NCI-H1417 treated with DMSO at 0.1 percent for 48 hours (cell line): ENCODE results near the gene SYT11.
"Not testable (repeated sequence)": the region's sequence is repeated elsewhere in the genome, so short reads cannot be mapped to it uniquely, and the experiment has no call there.

Experiments
- DNase-seq: peaks from one replicate; lab custom pipeline; 2025; lab: John Stamatoyannopoulos, UW

Gene SYT11

DNA sequence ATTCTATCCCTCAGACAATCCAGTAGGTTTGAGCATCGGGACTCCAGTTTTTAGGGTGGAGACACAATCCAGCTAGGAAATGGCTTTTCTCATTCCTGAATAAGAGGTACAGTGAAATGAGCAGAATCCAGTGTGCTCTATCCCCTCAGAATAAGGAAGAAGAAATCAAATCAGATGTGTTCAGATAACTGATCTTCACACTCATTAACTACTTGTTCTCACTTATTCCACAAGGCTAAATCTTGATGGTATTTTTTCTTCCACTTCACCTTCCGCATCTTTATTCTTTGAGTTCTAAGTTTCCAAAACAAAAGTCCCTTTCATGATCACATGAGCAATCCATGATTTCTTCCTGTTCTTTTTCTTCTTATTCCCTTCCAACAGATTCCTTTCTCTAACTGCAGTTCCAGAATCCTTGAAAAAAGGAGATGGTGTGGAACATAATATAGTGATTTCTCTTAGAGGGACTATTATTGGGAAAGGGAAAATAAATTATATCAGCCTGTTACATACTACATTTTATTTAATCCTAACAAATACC is 1.7 kb downstream of the SYT11 start:
- no peak for DNase-seq

DNA sequence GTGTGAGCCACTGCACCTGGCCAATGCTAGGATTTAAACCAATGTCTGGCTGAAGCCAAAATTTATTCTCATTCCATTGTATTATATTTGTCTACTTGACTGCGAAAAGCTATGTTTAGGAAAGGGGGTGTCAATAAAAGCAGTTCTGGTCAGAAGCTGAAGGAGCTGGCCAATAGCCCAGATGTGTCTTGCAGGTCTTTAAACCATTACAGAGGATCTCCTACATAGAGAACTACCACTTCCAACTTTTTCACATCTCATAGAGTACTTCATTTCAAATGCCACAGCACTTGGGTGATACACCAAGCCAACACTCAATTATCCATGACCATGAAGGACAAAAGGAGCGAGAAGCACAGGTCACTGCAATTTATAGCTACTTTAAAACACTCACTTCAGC is 2.5 kb downstream of the SYT11 start:
- no peak for DNase-seq

GRCh38 chr1:155864393-155864792 is 5.0 kb downstream of the SYT11 start:
- no peak for DNase-seq

DNA sequence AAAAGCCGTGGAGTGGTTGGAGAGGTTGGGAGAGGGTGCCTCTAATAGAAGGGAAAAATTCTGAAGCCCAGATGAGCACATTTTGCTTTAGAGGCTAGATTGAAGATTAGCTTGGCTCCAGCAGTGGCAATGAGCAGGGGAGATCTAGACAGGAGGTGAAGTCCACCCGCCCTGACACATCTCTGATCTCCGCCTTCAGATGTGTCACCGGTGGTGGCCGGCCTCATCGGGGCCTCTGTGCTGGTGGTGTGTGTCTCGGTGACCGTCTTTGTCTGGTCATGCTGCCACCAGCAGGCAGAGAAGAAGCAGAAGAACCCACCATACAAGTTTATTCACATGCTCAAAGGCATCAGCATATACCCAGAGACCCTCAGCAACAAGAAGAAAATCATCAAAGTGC is 8.4 kb downstream of the SYT11 start:
- DNase-seq, result no peak

GRCh38 chr1:155871390-155871789 is 12.0 kb downstream of the SYT11 start:
- DNase-seq, result no peak

GRCh38 chr1:155872527-155872926 is 13.2 kb downstream of the SYT11 start:
- no peak for DNase-seq

DNA sequence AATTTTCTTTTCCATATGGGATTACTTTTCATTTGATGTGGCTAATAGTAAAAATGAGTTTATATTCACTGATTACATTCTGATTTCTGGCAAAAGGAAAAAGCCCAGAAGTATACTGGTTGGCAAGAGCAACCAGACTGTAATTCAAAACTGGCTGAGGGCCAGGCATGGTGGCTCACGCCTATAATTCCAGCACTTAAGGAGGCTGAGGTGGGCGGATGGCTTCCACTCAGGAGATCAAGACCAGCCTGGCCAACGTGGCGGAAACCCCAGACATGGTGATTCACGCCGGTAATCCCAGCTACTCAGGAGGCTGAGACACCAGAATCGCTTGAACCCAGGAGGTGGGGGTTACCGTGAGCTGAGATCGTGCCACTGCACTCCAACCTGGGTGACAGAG is 14.5 kb downstream of the SYT11 start:
- no peak for DNase-seq

GRCh38 chr1:155877945-155878344 is 18.6 kb downstream of the SYT11 start:
- no peak for DNase-seq

GRCh38 chr1:155880251-155880650 is 20.9 kb downstream of the SYT11 start:
- no peak for DNase-seq

DNA sequence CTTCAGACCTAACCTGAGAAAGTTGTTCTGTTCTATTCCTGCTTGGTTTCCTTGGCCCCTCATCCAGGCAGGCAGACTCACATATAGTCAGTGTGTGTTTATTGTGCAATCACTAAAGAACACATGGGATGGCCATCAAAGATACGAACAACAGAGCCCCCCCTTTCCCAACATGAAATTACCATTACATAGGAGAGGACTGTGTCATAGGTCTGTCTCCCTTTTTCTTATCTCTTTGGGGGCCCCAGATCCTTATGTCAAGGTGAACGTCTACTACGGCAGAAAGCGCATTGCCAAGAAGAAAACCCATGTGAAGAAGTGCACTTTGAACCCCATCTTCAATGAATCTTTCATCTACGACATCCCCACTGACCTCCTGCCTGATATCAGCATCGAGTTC is 21.6 kb downstream of the SYT11 start:
- DNase-seq, result no peak

DNA sequence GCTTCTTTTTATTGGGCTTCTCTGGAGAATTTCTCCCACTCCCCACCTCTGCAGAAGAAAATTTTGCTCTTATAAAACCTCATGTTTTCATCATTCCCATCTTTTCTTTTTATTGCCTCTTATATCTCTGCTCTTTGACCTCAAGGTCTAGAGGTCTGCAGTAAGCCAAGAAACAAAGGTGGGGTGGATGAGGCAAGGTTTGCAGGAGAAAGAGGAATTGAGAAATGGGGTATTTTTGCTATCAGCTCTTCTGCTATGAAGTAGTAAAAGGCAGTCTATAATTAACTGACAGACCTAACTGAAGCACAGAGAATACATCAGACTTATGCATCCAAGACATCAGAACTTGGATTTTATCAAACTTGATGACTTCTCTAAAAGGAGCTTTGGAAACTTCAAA is 22.9 kb downstream of the SYT11 start:
- DNase-seq, result no peak

- no peak for DNase-seq
Measured at GRCh38 chr1:155882766-155883165, 23.4 kb downstream of the SYT11 start.

GRCh38 chr1:155884031-155884960 is 24.9 kb downstream of the SYT11 start:
- DNase-seq, result no peak

DNA sequence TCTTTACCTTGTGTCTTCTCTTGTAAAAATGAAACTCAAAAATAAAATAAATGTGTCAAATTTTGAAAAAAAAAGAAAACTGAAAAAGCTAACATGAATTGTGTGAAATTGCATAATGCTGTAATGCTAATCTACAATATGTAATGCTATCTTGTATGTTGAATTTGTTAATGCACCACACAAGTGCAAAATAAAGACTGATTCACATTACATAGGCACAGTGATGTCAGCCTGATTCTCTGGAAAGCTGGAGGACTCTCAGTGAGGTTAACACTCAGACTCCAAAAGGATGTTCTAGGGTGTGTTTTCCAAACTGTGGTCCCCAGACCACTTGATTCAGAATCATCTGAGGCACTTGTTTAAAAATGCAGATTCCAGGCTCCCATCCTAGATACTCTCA is 25.6 kb downstream of the SYT11 start:
- no peak for DNase-seq

DNA sequence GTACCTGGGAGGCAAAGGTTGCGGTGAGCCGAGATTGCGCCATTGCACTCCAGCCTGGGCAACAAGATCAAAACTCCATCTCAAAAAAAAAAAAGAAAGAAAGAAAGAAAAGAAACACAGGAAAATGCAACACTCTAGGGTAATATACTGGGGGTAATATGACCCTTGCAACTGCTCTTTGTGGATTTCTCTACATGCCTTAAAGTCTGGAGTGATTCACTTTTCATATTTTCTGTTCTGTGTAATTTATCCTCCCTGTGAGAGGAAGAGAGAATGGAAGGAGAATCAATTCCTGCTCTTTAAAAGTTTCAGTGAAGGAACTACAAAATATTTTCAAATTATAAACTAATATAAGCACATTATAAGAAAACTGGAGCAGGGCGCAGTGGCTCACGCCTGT is 29.1 kb downstream of the SYT11 start:
- no peak for DNase-seq

GRCh38 chr1:155889566-155889965 is 30.2 kb downstream of the SYT11 start:
- no peak for DNase-seq

- no peak for DNase-seq
Measured at GRCh38 chr1:155890251-155890650, 30.9 kb downstream of the SYT11 start.

DNA sequence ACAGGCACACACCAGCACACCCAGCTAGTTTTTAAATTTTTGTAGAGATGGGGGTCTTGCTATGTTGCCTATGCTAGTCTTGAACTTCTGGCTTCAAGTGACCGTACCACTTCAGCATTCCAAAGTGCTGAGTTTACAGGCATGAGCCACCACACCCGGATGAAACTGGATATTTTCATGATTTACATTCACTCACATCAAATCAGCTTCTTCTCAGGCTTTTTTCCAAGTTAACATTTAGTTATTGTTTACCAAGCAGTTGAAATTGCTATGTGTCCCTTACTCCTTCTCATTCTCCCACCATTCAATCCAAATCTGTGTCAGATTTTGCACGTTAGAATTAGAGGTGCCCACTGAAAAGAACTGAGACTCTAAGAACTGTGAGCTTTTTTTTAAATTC is 33.4 kb downstream of the SYT11 start:
- DNase-seq, result no peak

DNA sequence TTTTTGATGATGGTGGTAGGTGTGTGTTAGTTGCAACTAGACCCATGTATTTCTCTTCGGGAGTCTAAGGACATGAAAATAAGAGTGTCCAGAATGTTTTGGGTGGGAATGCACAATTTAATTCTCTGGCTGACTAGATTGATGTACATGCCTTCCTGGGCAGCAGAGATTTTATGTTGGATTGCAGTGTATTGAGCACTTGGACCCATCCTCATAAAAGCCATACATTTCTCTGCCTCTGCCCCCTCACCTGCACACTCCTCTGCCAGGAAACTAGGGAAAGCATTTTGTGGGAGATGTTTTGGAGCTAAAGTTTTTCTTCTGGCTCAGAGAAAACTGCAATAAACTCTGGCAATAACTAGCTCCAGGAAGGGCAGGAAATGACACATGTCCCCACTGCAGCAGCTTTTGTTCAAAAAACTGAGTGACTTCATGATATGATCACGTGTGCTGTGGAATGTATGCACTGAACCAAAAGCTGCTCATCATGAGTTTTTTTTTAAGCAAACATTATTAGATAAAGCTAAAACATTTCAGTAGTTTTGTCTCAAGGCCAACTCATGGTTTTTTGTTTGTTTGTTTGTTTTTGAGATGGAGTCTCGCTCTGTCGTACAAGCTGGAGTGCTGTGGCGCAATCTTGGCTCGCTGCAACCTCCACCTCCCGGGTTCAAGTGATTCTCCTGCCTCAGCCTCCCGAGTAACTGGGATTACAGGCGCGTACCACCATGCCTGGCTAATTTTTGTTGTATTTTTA is 34.2 kb downstream of the SYT11 start:
- DNase-seq, result no peak

DNA sequence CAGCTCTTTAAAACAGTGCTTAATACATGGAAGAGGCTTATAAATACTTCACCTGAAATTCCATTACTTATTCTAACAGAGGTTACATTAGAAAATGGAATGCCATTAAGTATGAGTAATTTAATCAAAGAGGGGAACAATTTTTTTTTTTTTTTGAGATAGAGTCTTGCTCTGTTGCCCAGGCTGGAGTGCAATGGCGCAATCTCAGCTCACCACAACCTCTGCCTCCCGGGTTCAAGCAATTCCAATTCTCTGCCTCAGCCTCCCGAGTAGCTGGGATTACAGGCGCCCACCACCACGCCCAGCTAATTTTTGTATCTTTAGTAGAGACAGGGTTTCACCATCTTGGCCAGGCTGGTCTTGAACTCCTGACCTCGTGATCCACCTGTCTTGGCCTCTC is 36.2 kb downstream of the SYT11 start:
- DNase-seq, result not testable (repeated sequence)

DNA sequence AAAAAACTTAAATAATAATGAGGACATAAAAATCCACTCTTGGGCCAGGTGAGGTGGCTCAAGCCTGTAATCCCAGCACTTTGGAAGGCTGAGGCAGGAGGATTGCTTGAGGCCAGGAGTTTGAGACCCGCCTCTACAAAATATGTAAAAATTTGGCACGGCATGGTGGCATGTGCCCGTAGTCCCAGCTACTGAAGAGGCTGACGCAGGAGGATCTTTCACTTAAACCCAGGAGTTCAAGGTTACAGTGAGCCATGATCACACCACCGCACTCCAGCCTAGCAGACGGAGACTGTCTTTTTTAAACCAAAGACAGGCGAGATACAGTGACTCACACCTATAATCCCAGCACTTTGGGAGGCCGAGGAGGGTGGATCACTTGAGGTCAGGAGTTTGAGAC is 37.1 kb downstream of the SYT11 start:
- DNase-seq, result not testable (repeated sequence)

DNA sequence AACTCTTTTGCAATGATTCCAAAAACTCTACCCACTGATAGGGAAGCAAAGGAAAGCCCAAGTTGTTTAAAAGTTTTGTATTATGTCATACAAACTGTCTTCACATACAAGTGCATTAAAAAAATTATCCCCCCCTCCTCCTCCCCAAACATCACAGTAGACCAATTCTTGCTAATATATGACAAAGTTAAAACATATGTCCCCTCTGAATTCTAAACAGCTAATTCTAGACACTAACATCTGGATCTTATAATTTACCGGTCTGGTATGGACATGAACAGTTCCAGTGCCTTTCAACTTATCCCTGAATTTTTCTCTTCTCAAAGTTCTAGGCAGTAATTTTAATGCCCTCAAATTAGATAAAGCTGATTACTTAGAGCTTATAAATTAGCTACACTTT is 38.4 kb downstream of the SYT11 start:
- no peak for DNase-seq

- no peak for DNase-seq
Measured at GRCh38 chr1:155898888-155899287, 39.5 kb downstream of the SYT11 start.
